ENCODE data around the gene EZH2. TPM values are rescaled to one million over a fixed set of nuclear protein-coding genes. Genes with fewer than 3 reads are reported as not detected.

EZH2 gene
- total and polyA plus RNA-seq, 2 donors (not counting 3 experiments of a cell fraction or from before 2014, with no cell fraction given), result 16.9 to 33.4 TPM

DNA sequence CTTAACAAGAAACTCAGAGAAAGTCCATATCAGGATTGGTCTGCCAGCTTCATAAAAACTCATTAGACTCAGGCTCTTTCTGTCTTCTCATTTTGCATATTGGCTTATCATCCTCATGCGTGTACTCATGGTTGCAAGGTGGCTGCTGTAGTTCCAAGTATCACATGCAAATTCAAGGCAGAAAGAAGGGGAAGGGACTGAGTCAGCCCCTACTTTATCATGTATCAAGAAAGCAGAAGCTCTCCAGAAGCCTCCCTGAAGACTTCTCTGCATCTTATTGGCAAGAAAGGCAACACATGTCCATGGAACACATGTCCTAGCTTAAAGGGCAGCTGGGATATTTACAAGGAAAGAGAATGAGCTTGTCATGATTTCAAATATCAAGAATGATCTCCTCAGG is 19.4 kb upstream of the EZH2 start:
- no peak overlapping the region for H3K27ac ChIP-seq (ENCODE audit: insufficient read depth, low read depth, low read length)
- BruUV-seq (replicated peaks), result no TSS peak
- CTCF ChIA-PET, result interaction anchor here (1.2 kb wide), 1 partner anchor 42 kb away, joined by 3 read pairs; no protein-coding TSS in a partner anchor
- no peaks in the 10 kb centered on the region for H4K20me1 ChIP-seq (replicated peaks; ENCODE audit: control insufficient read depth, extremely low read depth, insufficient read depth, low read length)
- TF ChIP-seq, protein P1, sequence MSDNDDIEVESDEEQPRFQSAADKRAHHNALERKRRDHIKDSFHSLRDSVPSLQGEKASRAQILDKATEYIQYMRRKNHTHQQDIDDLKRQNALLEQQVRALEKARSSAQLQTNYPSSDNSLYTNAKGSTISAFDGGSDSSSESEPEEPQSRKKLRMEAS (IDR thresholded peaks at IDR 0.05; ENCODE audit: insufficient read depth, insufficient read length), result no peak
- TF ChIP-seq GATA2 (IDR thresholded peaks at IDR 0.05; ENCODE audit: insufficient read depth, insufficient read length, low read depth, low read length), result no peak
- no peak for TF ChIP-seq JUN (IDR thresholded peaks at IDR 0.05; ENCODE audit: borderline replicate concordance, insufficient read depth, insufficient read length, low read depth)
- no peak for TF ChIP-seq POLR2A (IDR thresholded peaks at IDR 0.05; ENCODE audit: low read depth, low read length)
- TF ChIP-seq MYC (IDR thresholded peaks at IDR 0.05; ENCODE audit: low read depth, low read length), result no peak
- TF ChIP-seq, protein P2, sequence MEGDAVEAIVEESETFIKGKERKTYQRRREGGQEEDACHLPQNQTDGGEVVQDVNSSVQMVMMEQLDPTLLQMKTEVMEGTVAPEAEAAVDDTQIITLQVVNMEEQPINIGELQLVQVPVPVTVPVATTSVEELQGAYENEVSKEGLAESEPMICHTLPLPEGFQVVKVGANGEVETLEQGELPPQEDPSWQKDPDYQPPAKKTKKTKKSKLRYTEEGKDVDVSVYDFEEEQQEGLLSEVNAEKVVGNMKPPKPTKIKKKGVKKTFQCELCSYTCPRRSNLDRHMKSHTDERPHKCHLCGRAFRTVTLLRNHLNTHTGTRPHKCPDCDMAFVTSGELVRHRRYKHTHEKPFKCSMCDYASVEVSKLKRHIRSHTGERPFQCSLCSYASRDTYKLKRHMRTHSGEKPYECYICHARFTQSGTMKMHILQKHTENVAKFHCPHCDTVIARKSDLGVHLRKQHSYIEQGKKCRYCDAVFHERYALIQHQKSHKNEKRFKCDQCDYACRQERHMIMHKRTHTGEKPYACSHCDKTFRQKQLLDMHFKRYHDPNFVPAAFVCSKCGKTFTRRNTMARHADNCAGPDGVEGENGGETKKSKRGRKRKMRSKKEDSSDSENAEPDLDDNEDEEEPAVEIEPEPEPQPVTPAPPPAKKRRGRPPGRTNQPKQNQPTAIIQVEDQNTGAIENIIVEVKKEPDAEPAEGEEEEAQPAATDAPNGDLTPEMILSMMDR (IDR thresholded peaks at IDR 0.05; ENCODE audit: extremely low read depth in 1 of 2, insufficient read depth in 1 of 2, low read depth in 1 of 2, low read length in 2 of 2), result no peak
- TF ChIP-seq POLR2AphosphoS5 (IDR thresholded peaks at IDR 0.05; ENCODE audit: insufficient read depth, low read depth, low read length), result no peak
- no peak for TF ChIP-seq EZH2 (IDR thresholded peaks at IDR 0.05; ENCODE audit: borderline replicate concordance, low read depth, low read length, severe bottlenecking)
- no peak for TF ChIP-seq FOS (IDR thresholded peaks at IDR 0.05; ENCODE audit: borderline replicate concordance, insufficient read depth, low read length)
- dilution Hi-C loops (cut with MboI; ENCODE audit: extremely low pct_ligation_motif_present, low sequenced_read_pairs) (no loop called here), intact Hi-C loops (cut with micrococcal nuclease) (no loop called here)
- peaks cover 4 to 10% of the 10 kb centered on the region in 2 experiments for H3K27me3 ChIP-seq (ENCODE audit: control insufficient read depth in 2 of 2, insufficient read depth in 2 of 2, low read length in 2 of 2)
- H3K4me3 ChIP-seq (replicated peaks in 1 of 3; ENCODE audit: insufficient read depth in 1 of 3, low read depth in 1 of 3, low read length in 3 of 3), result no peak overlapping the region
- no peaks in the 10 kb centered on the region for H3K4me1 ChIP-seq (ENCODE audit: control insufficient read depth, extremely low read depth, insufficient read depth, low read length)
- FAIRE-seq (no peak), DNase-seq (ENCODE audit: low read depth, low spot score) (no peak)
- no peak overlapping the region for H2AFZ ChIP-seq (ENCODE audit: low read depth, low read length)
- H3K79me2 ChIP-seq (ENCODE audit: control insufficient read depth, insufficient read depth, low read length), result no peaks in the 10 kb centered on the region
- no peak overlapping the region for H3K9ac ChIP-seq (replicated peaks; ENCODE audit: extremely low read depth, insufficient read depth, low read length)
- H3K9me3 ChIP-seq (replicated peaks; ENCODE audit: control insufficient read depth, insufficient read depth, low read length), result no peaks in the 10 kb centered on the region
- H3K36me3 ChIP-seq (ENCODE audit: control insufficient read depth in 2 of 2, extremely low read depth in 1 of 2, insufficient read depth in 2 of 2, low read length in 2 of 2), result no peaks in the 10 kb centered on the region
- POLR2A ChIA-PET, result interaction anchor here (0.6 kb wide), 1 partner anchor 130 kb away, joined by 5 read pairs; no protein-coding TSS in a partner anchor
- H3K9me1 ChIP-seq (replicated peaks; ENCODE audit: control insufficient read depth, extremely low read depth, insufficient read depth, low read length), result no peaks in the 10 kb centered on the region
- no peak overlapping the region for H3K4me2 ChIP-seq (ENCODE audit: insufficient read depth, low read length)
